ENCODE results near the gene RAI14. TPM values are rescaled to one million over a fixed set of nuclear protein-coding genes. Genes with fewer than 3 reads are reported as not detected.

RAI14 gene
- total RNA-seq, 3 donors from 2014 or later = 12.5 to 38.7 (median 22.4) TPM

DNA sequence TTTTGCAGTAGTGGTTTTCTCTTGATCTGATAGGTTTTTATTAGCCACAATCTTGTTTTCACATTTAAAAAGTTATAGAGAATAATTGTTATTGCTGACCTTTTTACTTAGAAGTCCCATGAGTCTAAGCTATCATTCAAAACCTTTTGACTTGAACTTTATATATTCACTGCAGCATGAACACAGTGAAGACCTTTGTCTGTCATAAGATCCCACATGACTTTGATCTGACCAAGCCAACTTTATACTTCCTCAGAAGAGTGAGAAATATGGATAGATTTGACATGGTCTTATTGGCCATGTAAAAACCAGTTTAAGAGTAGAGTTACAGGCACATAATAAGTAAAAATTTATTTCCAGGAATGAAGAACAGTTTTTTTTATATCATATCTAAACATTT is 225.1 kb downstream of the RAI14 start:
- Histone ChIP-seq H3K36me3 (no peaks in the 10 kb centered on the region), H3K4me3 (no peak overlapping the region), H3K9me3 (peaks cover 0 to 8% of the 10 kb centered on the region in 2 donors), H3K4me1 (no peaks in the 10 kb centered on the region), H3K27me3 (no peaks in the 10 kb centered on the region), H3K27ac (no peak overlapping the region)
- DNase-seq (ENCODE audit: low spot score in 2 of 2) = no peak
- intact Hi-C loops (cut with DNase I; ENCODE audit: low total_unique reads) = no loop called here
- TF ChIP-seq, protein P1, sequence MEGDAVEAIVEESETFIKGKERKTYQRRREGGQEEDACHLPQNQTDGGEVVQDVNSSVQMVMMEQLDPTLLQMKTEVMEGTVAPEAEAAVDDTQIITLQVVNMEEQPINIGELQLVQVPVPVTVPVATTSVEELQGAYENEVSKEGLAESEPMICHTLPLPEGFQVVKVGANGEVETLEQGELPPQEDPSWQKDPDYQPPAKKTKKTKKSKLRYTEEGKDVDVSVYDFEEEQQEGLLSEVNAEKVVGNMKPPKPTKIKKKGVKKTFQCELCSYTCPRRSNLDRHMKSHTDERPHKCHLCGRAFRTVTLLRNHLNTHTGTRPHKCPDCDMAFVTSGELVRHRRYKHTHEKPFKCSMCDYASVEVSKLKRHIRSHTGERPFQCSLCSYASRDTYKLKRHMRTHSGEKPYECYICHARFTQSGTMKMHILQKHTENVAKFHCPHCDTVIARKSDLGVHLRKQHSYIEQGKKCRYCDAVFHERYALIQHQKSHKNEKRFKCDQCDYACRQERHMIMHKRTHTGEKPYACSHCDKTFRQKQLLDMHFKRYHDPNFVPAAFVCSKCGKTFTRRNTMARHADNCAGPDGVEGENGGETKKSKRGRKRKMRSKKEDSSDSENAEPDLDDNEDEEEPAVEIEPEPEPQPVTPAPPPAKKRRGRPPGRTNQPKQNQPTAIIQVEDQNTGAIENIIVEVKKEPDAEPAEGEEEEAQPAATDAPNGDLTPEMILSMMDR (IDR thresholded peaks at IDR 0.05) = no peak
- TF ChIP-seq POLR2A (IDR thresholded peaks at IDR 0.05) (no peak), POLR2AphosphoS5 (IDR thresholded peaks at IDR 0.05) (no peak)

Other genes starting within 250 kb of the RAI14 start
- gene TTC23L, start 182.8 kb downstream of the RAI14 start, total RNA-seq = 1 to 10 TPM in 2 of 3 donors, not detected in 1; 1.3 to 2.0 TPM